IPS-18a (cell line): ENCODE results near the gene SERPINA9.

Experiments used
- H3K27ac ChIP-seq: one replicate; pipeline ENCODE4 v1.5.1; 2013; ENCODE audit warnings: low read length
- H3K27me3 ChIP-seq: one replicate; pipeline ENCODE4 v1.6.1; 2013; ENCODE audit warnings: mild to moderate bottlenecking, low read length; ENCODE audit not compliant: control insufficient read depth, insufficient read depth
- H3K36me3 ChIP-seq: one replicate; pipeline ENCODE4 v1.6.1; 2013; ENCODE audit warnings: low read depth, low read length; ENCODE audit not compliant: control insufficient read depth
- H3K4me1 ChIP-seq: one replicate; pipeline ENCODE4 v1.6.1; 2013; ENCODE audit warnings: low read depth, low read length; ENCODE audit not compliant: control insufficient read depth
- H3K4me3 ChIP-seq: one replicate; pipeline ENCODE4 v1.5.1; 2013; ENCODE audit warnings: low read length
- H3K9ac ChIP-seq: one replicate; pipeline ENCODE4 v1.6.1; 2013; ENCODE audit warnings: mild to moderate bottlenecking, low read length, moderate library complexity
- H3K9me3 ChIP-seq: one replicate; pipeline ENCODE4 v1.6.1; 2013; ENCODE audit warnings: low read depth, low read length; ENCODE audit not compliant: control insufficient read depth

The SERPINA9 gene

GRCh38 chr14:94505641-94506040 lies 29.6 kb upstream of the SERPINA9 start:
- H3K27me3 ChIP-seq: no peaks in the 10 kb centered on the region
- H3K27ac ChIP-seq: no peak overlapping the region
- H3K4me3 ChIP-seq: no peak overlapping the region
- no peaks in the 10 kb centered on the region for H3K36me3 ChIP-seq
- no peaks in the 10 kb centered on the region for H3K9me3 ChIP-seq
- H3K9ac ChIP-seq: no peak overlapping the region
- no peaks in the 10 kb centered on the region for H3K4me1 ChIP-seq

GRCh38 chr14:94505206-94505605 lies 29.2 kb upstream of the SERPINA9 start:
- no peaks in the 10 kb centered on the region for H3K9me3 ChIP-seq
- H3K9ac ChIP-seq: no peak overlapping the region
- H3K36me3 ChIP-seq: no peaks in the 10 kb centered on the region
- no peak overlapping the region for H3K4me3 ChIP-seq
- no peaks in the 10 kb centered on the region for H3K27me3 ChIP-seq
- H3K4me1 ChIP-seq: no peaks in the 10 kb centered on the region
- no peak overlapping the region for H3K27ac ChIP-seq

DNA sequence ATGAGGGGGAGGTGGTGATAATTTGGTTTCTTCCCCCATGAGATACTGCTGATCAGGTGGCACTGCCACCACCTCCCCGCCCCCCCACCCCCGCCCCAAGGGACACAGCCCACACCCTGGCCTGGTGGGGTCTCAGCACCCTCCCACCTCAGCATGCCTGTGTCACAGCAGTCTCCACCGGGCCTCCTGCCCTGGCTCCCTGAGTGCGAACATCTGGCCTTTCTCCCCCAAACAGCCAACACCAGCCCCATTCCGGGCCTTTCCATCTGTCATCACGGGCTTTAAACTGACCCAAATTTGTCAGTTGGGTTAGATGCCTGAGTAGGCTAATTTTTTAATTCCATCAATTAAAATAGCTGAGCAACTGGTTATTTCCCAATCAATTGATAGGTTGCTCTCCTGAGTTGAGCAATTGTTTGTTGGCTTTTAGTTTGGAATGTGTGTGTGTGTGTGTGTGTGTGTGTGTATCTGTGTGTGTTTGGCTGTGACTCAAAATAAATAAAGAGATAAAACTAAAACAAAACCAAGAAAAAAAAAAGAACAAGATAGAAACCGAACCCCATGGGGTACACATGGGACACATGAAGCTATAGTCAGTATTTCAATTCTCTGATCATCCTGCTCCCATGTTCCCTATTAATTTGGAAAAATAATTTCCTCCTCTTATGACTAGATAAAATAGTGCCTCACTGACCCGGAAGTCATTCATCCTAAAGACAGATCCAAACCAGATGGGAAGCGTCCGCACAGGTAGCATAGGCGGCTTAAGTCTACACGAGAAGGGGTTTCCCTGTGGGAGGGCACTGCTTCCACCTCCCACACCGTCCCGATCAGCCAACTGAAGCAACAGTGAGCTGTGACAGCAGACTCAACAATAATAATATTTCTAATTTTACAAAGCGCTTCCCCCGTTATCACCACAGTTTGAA lies 25.9 kb upstream of the SERPINA9 start:
- Histone ChIP-seq H3K27me3 (no peaks in the 10 kb centered on the region), H3K9ac (no peak overlapping the region), H3K27ac (no peak overlapping the region), H3K36me3 (no peaks in the 10 kb centered on the region), H3K9me3 (no peaks in the 10 kb centered on the region), H3K4me3 (no peak overlapping the region), H3K4me1 (no peaks in the 10 kb centered on the region)

- H3K9me3 ChIP-seq: no peaks in the 10 kb centered on the region
Observed at GRCh38 chr14:94500264-94500663, 24.3 kb upstream of the SERPINA9 start.

GRCh38 chr14:94499673-94500072 lies 23.7 kb upstream of the SERPINA9 start:
- H3K36me3 ChIP-seq: no peaks in the 10 kb centered on the region
- H3K4me1 ChIP-seq: no peaks in the 10 kb centered on the region
- H3K27ac ChIP-seq: no peak overlapping the region
- no peak overlapping the region for H3K9ac ChIP-seq
- no peak overlapping the region for H3K4me3 ChIP-seq
- no peaks in the 10 kb centered on the region for H3K9me3 ChIP-seq
- no peaks in the 10 kb centered on the region for H3K27me3 ChIP-seq

More at GRCh38 chr14:94500264-94500663, 24.3 kb upstream of the SERPINA9 start:
- Histone ChIP-seq H3K4me1 (no peaks in the 10 kb centered on the region), H3K27ac (no peak overlapping the region), H3K27me3 (no peaks in the 10 kb centered on the region), H3K36me3 (no peaks in the 10 kb centered on the region), H3K4me3 (no peak overlapping the region), H3K9ac (no peak overlapping the region)

- no peaks in the 10 kb centered on the region for H3K27me3 ChIP-seq
- no peaks in the 10 kb centered on the region for H3K36me3 ChIP-seq
- H3K4me1 ChIP-seq: no peaks in the 10 kb centered on the region
- H3K27ac ChIP-seq: no peak overlapping the region
- no peak overlapping the region for H3K9ac ChIP-seq
- H3K9me3 ChIP-seq: no peaks in the 10 kb centered on the region
- H3K4me3 ChIP-seq: no peak overlapping the region
Observed at GRCh38 chr14:94498215-94498614, 22.2 kb upstream of the SERPINA9 start.

- Histone ChIP-seq H3K36me3 (no peaks in the 10 kb centered on the region), H3K27ac (no peak overlapping the region), H3K9me3 (no peaks in the 10 kb centered on the region), H3K4me1 (no peaks in the 10 kb centered on the region), H3K27me3 (no peaks in the 10 kb centered on the region), H3K9ac (no peak overlapping the region), H3K4me3 (no peak overlapping the region)
Observed at GRCh38 chr14:94494085-94494484, 18.1 kb upstream of the SERPINA9 start.

DNA sequence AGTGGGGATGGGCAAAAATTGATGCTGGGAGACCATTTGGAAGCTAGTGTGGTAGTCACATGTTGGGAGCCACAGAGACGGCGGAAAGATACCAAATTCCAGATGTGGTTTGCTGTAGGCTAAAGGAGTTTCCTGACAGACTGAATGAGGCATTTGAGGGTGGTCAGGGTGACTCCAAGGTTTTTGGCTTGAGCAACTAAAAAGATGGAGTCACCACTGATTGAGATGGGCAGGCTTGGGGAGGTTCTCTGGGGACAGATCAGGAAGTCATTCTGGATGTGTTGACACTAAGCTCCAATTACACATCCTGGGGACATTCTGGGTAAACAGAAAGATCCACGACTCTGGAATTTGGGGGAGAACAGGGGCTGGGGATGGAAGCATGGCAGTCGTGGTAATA lies 15.5 kb upstream of the SERPINA9 start:
- Histone ChIP-seq H3K36me3 (no peaks in the 10 kb centered on the region), H3K9me3 (no peaks in the 10 kb centered on the region), H3K9ac (no peak overlapping the region), H3K27me3 (no peaks in the 10 kb centered on the region), H3K4me3 (no peak overlapping the region), H3K4me1 (peaks cover 9% of the 10 kb centered on the region), H3K27ac (no peak overlapping the region)

DNA sequence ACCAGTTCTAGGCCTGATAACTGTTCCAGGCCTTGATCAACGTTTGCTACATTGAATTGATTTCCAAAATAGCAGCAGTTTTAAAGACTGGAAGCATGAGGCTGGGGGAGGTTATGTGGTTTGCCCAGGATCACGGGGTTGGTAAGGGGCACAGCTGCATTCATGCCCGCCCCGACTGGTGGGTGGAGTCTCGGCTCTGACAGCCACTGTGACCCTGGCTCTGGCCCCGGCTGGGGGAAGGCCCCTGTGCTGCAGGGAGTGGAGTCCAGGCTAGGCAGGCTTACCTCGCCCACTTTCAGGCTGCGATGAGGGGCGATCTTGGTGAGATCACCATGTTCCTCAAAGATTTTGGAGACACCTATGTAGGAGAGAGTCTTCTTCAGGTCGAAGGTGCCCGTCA lies 13.3 kb upstream of the SERPINA9 start:
- no peak overlapping the region for H3K27ac ChIP-seq
- H3K9ac ChIP-seq: no peak overlapping the region
- H3K27me3 ChIP-seq: no peaks in the 10 kb centered on the region
- H3K36me3 ChIP-seq: no peaks in the 10 kb centered on the region
- H3K4me3 ChIP-seq: no peak overlapping the region
- peaks cover 9% of the 10 kb centered on the region for H3K4me1 ChIP-seq
- no peaks in the 10 kb centered on the region for H3K9me3 ChIP-seq

- Histone ChIP-seq H3K4me3 (peak overlapping the region; percentile 56), H3K9me3 (no peaks in the 10 kb centered on the region), H3K9ac (peak overlapping the region; percentile 6), H3K27me3 (no peaks in the 10 kb centered on the region), H3K4me1 (peaks cover 9% of the 10 kb centered on the region), H3K36me3 (no peaks in the 10 kb centered on the region), H3K27ac (no peak overlapping the region)
Observed at GRCh38 chr14:94486883-94487282, 10.9 kb upstream of the SERPINA9 start.

DNA sequence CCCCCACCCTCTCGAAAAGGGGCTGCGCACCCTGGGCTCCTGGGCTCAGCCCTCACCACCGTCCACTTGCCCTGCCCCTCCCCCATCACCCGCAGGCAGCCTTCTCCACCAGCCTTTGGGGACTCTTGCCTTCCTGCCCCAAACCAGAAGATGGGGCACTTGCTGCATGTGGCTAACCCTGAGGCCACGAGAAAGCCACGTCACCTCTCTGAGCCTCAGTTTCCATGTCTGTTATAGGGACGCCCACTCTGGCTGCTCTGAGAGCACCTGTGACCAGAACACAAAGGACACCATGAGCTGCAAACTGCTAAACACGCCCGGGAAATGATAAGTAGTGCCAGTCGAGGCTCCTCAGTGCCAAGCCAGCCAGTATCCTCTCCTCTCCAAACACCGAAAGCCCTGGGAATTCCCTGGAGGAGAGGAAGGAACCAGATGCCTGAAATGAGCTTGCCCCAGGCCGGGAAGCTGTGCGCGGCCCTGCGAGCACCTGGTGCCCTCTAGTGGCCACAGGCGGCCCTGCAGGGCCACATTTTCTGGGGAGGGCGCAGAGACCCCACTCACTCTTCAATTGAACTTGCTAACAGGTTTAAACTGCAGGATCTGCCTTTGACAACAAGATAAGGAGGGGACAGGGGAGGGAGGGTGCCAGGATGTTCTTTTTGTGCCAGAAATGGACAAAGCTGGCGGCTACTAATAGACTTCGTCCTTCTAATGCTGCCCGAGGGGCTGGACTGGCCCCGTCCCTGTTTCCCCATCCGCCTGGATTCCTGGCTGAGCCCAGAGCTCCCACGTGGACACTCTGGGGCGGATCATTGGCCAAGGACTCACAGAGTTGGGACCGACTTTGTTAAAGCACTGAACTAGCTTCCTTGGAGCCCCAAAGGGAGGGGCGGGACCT lies 10.2 kb upstream of the SERPINA9 start:
- peaks cover 9% of the 10 kb centered on the region for H3K4me1 ChIP-seq
- H3K9ac ChIP-seq: peak overlapping the region; percentile 6
- peak overlapping the region; percentile 56 for H3K4me3 ChIP-seq
- no peaks in the 10 kb centered on the region for H3K36me3 ChIP-seq
- no peaks in the 10 kb centered on the region for H3K9me3 ChIP-seq
- H3K27me3 ChIP-seq: no peaks in the 10 kb centered on the region
- H3K27ac ChIP-seq: no peak overlapping the region
